Lower lobe of right lung (tissue), 2 donors: ENCODE data around the gene EIF3L. TPM values are rescaled to one million over a fixed set of nuclear protein-coding genes. Genes with fewer than 3 reads are reported as not detected.

ENCODE experiments used
- ATAC-seq, 2 donors: fragments of 200-7000 bp; cut with Tn5 transposase; one replicate each; pipeline ENCODE4 v1.9.1; 2020 to 2022; ENCODE audit warnings: mild to moderate bottlenecking in 2 of 2, moderate library complexity in 2 of 2
- DNase-seq: peaks from one replicate; pipeline ENCODE4 v3.0.0-alpha.2; 2020
- H3K27ac ChIP-seq: fragments of 200-600 bp; one replicate; pipeline ENCODE4 v1.8.0; 2022
- H3K27me3 ChIP-seq: fragments of 200-600 bp; one replicate; pipeline ENCODE4 v1.8.0; 2022; ENCODE audit warnings: low read depth
- H3K36me3 ChIP-seq: fragments of 200-600 bp; one replicate; pipeline ENCODE4 v1.8.0; 2022; ENCODE audit warnings: mild to moderate bottlenecking
- H3K4me1 ChIP-seq: fragments of 200-600 bp; one replicate; pipeline ENCODE4 v1.8.0; 2022
- H3K4me3 ChIP-seq: fragments of 200-600 bp; one replicate; pipeline ENCODE4 v1.8.0; 2022; ENCODE audit warnings: mild to moderate bottlenecking
- H3K9me3 ChIP-seq: fragments of 200-600 bp; one replicate; pipeline ENCODE4 v1.8.0; 2022
- CTCF ChIP-seq: fragments of 200-600 bp; IDR thresholded peaks from one replicate; pipeline ENCODE4 v1.8.0; 2022; ENCODE audit warnings: antibody characterized with exemption, mild to moderate bottlenecking
- intact Hi-C: fragments of 100-400 bp; cut with DNase I; formaldehyde crosslinking; loops from one replicate; pipeline ENCODE4 v1.11.0; 2022
- total RNA-seq: library from RNA; stranded (reverse); fragmentation: NEBNext Ultra II Directional; extraction: Animal tissue kit (Norgen Biotek cat#: 25700); gene quantifications from one replicate; pipeline ENCODE4 v1.2.1, GENCODE V29; 2021
- donor health status: DM: no; HTN: yes; CAD: no; lungs with severe emphysema.

EIF3L gene
- total RNA-seq, 1 donor from 2014 or later, result 385 TPM

GRCh38 chr22:37870273-37870672 is 21.1 kb downstream of the EIF3L start:
- no peak overlapping the region for H3K27ac ChIP-seq
- ATAC-seq (no peak), DNase-seq (no peak)
- no peaks in the 10 kb centered on the region for H3K9me3 ChIP-seq
- no peak for TF ChIP-seq CTCF
- intact Hi-C loops, result no loop called here
- H3K4me1 ChIP-seq, result no peaks in the 10 kb centered on the region
- no peaks in the 10 kb centered on the region for H3K27me3 ChIP-seq
- no peak overlapping the region for H3K4me3 ChIP-seq
- H3K36me3 ChIP-seq, result peaks cover 98% of the 10 kb centered on the region

DNA sequence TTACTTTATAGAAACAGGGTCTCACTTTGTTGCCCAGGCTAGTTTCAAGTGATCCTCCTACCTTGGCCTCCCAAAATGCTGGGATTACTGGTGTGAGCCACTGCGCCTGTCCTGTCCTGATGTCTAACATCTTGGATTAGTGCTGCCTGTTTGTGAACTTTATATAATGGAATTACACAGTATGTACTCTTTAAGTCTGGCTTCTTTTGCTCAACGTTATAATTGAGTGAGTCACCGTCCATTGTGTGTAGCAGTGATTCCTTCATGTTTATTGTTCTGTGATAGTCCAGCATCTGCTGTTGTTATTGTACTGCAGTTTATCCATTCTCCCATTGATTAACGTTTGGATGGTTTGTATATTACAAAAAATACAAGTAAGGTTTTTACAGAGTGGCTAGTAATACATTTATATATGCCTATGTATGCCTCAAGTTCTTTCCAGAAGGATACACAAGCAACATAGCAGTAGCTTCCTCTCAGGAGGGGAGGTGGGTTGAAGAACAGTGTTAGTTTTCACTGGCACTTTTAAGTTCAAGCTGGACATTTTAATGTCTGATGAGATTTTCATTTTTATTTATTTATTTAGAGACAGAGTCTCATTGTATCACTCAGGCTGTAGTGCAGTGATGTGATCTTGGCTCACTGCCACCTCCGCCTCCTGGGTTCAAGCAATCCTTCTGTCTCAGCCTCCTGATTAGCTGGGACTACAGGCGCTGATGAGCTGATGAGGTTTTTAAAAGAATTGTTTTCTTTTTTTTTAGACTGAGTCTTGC is 31.6 kb downstream of the EIF3L start:
- H3K27me3 ChIP-seq, result no peaks in the 10 kb centered on the region
- DNase-seq (no peak), ATAC-seq (no peak)
- no peaks in the 10 kb centered on the region for H3K9me3 ChIP-seq
- intact Hi-C loops, result no loop called here
- H3K4me3 ChIP-seq, result no peak overlapping the region
- no peak for TF ChIP-seq CTCF
- no peaks in the 10 kb centered on the region for H3K4me1 ChIP-seq
- peaks cover 94% of the 10 kb centered on the region for H3K36me3 ChIP-seq
- H3K27ac ChIP-seq, result no peak overlapping the region

GRCh38 chr22:37884420-37884819 is 35.2 kb downstream of the EIF3L start:
- H3K27me3 ChIP-seq, result no peaks in the 10 kb centered on the region
- ATAC-seq (no peak), DNase-seq (no peak)
- peaks cover 14% of the 10 kb centered on the region for H3K4me1 ChIP-seq
- no peaks in the 10 kb centered on the region for H3K9me3 ChIP-seq
- H3K27ac ChIP-seq, result no peak overlapping the region
- H3K36me3 ChIP-seq, result peaks cover 94% of the 10 kb centered on the region
- H3K4me3 ChIP-seq, result no peak overlapping the region
- intact Hi-C loops, result no loop called here
- no peak for TF ChIP-seq CTCF

- no peak overlapping the region for H3K4me3 ChIP-seq
- H3K27me3 ChIP-seq, result no peaks in the 10 kb centered on the region
- ATAC-seq (peak; percentile 61 to 70), DNase-seq (no peak)
- H3K4me1 ChIP-seq, result peaks cover 21% of the 10 kb centered on the region
- TF ChIP-seq CTCF, result peak; percentile 54
- no peaks in the 10 kb centered on the region for H3K9me3 ChIP-seq
- peaks cover 82% of the 10 kb centered on the region for H3K36me3 ChIP-seq
- H3K27ac ChIP-seq, result peak overlapping the region; percentile 48
- intact Hi-C loops, result no loop called here
These were observed 38.6 kb downstream of the EIF3L start for GRCh38 chr22:37887584-37888378.

GRCh38 chr22:37891926-37892325 is 42.7 kb downstream of the EIF3L start:
- intact Hi-C loops, result no loop called here
- no peak for TF ChIP-seq CTCF
- Histone ChIP-seq H3K36me3 (peaks cover 47% of the 10 kb centered on the region), H3K4me3 (no peak overlapping the region), H3K27me3 (no peaks in the 10 kb centered on the region), H3K4me1 (peaks cover 58% of the 10 kb centered on the region), H3K9me3 (no peaks in the 10 kb centered on the region), H3K27ac (no peak overlapping the region)
- ATAC-seq, result no peak
- no peak for DNase-seq
